Spleen (tissue), 11 donors: ENCODE measurements around the gene KRTAP2-4. TPM values are rescaled to one million over a fixed set of nuclear protein-coding genes. Genes with fewer than 3 reads are reported as not detected.

Source experiments
- DNase-seq: peaks from one replicate; pipeline ENCODE4 v3.0.0-alpha.2; 2020
- H3K27ac ChIP-seq, 8 donors: fragments of 200-600 bp; sonication (generic) in 7 of 8; 1 replicate in 4 of 8; 2 replicates in 4 of 8; pipeline versions ENCODE4 v1.5.0 to v1.8.0; 2016 to 2021; ENCODE audit warnings: inconsistent platforms in 4 of 8, mild to moderate bottlenecking in 4 of 8, moderate library complexity in 1 of 8
- H3K27me3 ChIP-seq, 7 donors: fragments of 200-600 bp; sonication (generic) in 6 of 7; replicated peaks in 1 of 7; 1 replicate in 4 of 7; 2 replicates in 3 of 7; pipeline versions ENCODE4 v1.5.0 to v1.8.0; 2016 to 2021; ENCODE audit warnings: inconsistent platforms in 3 of 7, mild to moderate bottlenecking in 1 of 7
- H3K36me3 ChIP-seq, 6 donors: fragments of 200-600 bp; sonication (generic) in 5 of 6; 1 replicate in 4 of 6; 2 replicates in 2 of 6; pipeline versions ENCODE4 v1.5.0 to v1.8.0; 2016 to 2021; ENCODE audit warnings: inconsistent platforms in 2 of 6
- H3K4me1 ChIP-seq, 6 donors: fragments of 200-600 bp; sonication (generic) in 5 of 6; 1 replicate in 3 of 6; 2 replicates in 3 of 6; pipeline versions ENCODE4 v1.5.0 to v1.8.0; 2016 to 2021; ENCODE audit warnings: inconsistent platforms in 3 of 6
- H3K4me3 ChIP-seq, 8 donors: fragments of 200-600 bp; sonication (generic) in 7 of 8; 1 replicate in 4 of 8; 2 replicates in 4 of 8; pipeline versions ENCODE4 v1.5.0 to v1.8.0; 2016 to 2021; ENCODE audit warnings: inconsistent platforms in 4 of 8, mild to moderate bottlenecking in 4 of 8, moderate library complexity in 2 of 8
- H3K9me3 ChIP-seq, 8 donors: fragments of 200-600 bp; sonication (generic) in 7 of 8; 1 replicate in 4 of 8; 2 replicates in 4 of 8; pipeline versions ENCODE4 v1.5.0 to v1.8.0; 2016 to 2021; ENCODE audit warnings: inconsistent platforms in 4 of 8
- CTCF ChIP-seq, 11 experiments: fragments of 200-600 bp in 7 of 11; fragments of 450-650 bp in 4 of 11; sonication (generic) in 4 of 11; IDR thresholded peaks in 8 of 11; conservative IDR thresholded peaks in 3 of 11; 1 replicate in 7 of 11; 2 replicates in 4 of 11; pipeline versions ENCODE4 v1.4.0 to v1.8.0; 2016 to 2021; ENCODE audit warnings: antibody characterized with exemption in 11 of 11, inconsistent platforms in 4 of 11, mild to moderate bottlenecking in 1 of 11
- POLR2A ChIP-seq, 3 donors: fragments of 450-650 bp; IDR thresholded peaks; one replicate each; pipeline ENCODE4 v1.5.1; 2017; ENCODE audit warnings: antibody characterized with exemption in 3 of 3, mild to moderate bottlenecking in 1 of 3
- POLR2AphosphoS5 ChIP-seq, 3 donors: sonication (generic); formaldehyde crosslinking; IDR thresholded peaks; one replicate each; pipeline ENCODE4 v1.5.1; 2017; ENCODE audit warnings: antibody characterized with exemption in 3 of 3
- WGBS, 5 donors: extraction: QIAGEN DNeasy Blood & Tissue Kit in 3 of 5; methylation state at CpG; one replicate each; pipeline versions ENCODE4 v1.1.5 to v1.1.7; 2013 to 2018; 5-methylcytosine and 5-hydroxymethylcytosine counted together
- intact Hi-C: fragments of 100-400 bp; cut with DNase I; formaldehyde crosslinking; loops from one replicate; pipeline ENCODE4 v1.15.0; 2023; ENCODE audit warnings: low total_unique reads
- polyA plus RNA-seq, 3 donors: library from polyadenylated mRNA; stranded (reverse); fragments of 200-250 nt; gene quantifications; one replicate each; pipeline ENCODE4 v1.2.1, GENCODE V29; 2013
- total RNA-seq, 7 donors: library from RNA; depleted of rRNA in 3 of 7; stranded (reverse); fragments of >200 nt in 3 of 7; fragmentation: NEBNext Ultra II Directional in 4 of 7; extraction: Animal tissue kit (Norgen Biotek cat#: 25700) in 4 of 7; gene quantifications; one replicate each; pipeline versions ENCODE4 v1.1.0 to v1.2.1, GENCODE V29; 2016 to 2021
- donor health status: healthy with polysubstance abuse.
- donor health status: DM: no; HTN: no; CAD: no; lungs with moderate emphysema.
- donor health status: DM: no; HTN: no; CAD: no.
- donor health status: Bipolar disorder and iron deficiency.
- donor health status: healthy.
- donor health status: DM: no; HTN: no; CAD: no.
- donor health status: DM: yes; HTN: yes; CAD: no.

The KRTAP2-4 gene
- total and polyA plus RNA-seq, 10 donors, result not detected

- TF ChIP-seq CTCF (IDR thresholded peaks at IDR 0.05 in 8 of 11, conservative IDR thresholded peaks at IDR 0.05 in 3 of 11) (no peak), POLR2A (IDR thresholded peaks at IDR 0.05) (no peak), POLR2AphosphoS5 (IDR thresholded peaks at IDR 0.05) (no peak)
- DNase-seq, result no peak
- Histone ChIP-seq H3K4me1 (no peaks in the 10 kb centered on the region), H3K9me3 (peaks cover 0 to 10% (median 0%) of the 10 kb centered on the region in 8 donors), H3K36me3 (no peaks in the 10 kb centered on the region), H3K4me3 (no peak overlapping the region), H3K27me3 (no peaks in the 10 kb centered on the region), H3K27ac (no peak overlapping the region)
- 75 to 80% (median 78%) methylated on average over 13 of the region's 13 CpGs for WGBS, 5 donors
- intact Hi-C loops, result no loop called here
Measured at GRCh38 chr17:41016578-41017215, 49.0 kb downstream of the KRTAP2-4 start.

GRCh38 chr17:41015454-41015853 lies 50.2 kb downstream of the KRTAP2-4 start:
- TF ChIP-seq POLR2A (IDR thresholded peaks at IDR 0.05) (no peak), CTCF (IDR thresholded peaks at IDR 0.05 in 8 of 11, conservative IDR thresholded peaks at IDR 0.05 in 3 of 11) (no peak), POLR2AphosphoS5 (IDR thresholded peaks at IDR 0.05) (no peak)
- no peak for DNase-seq
- Histone ChIP-seq H3K36me3 (no peaks in the 10 kb centered on the region), H3K9me3 (no peaks in the 10 kb centered on the region), H3K27me3 (no peaks in the 10 kb centered on the region), H3K4me1 (no peaks in the 10 kb centered on the region), H3K27ac (no peak overlapping the region), H3K4me3 (no peak overlapping the region)
- intact Hi-C loops, result no loop called here
- 66 to 74% (median 73%) methylated on average over 7 of the region's 7 CpGs for WGBS, 5 donors

Other genes starting within 250 kb of the KRTAP2-4 start
Only the 30 nearest of the 39 such genes appear.
- gene KRT20, start 180.6 kb downstream of the KRTAP2-4 start, total RNA-seq, result not detected
- gene KRT20, start 180.6 kb downstream of the KRTAP2-4 start, polyA plus RNA-seq, result under 1 TPM in 2 of 3 donors, not detected in 1; 0.07 to 0.45 TPM
- gene KRT23, start 128.2 kb downstream of the KRTAP2-4 start, total RNA-seq, result 10 to 100 TPM in 1 of 7 donors, 1 to 10 TPM in 6; 1.5 to 21.7 (median 6.3) TPM
- gene KRT23, start 128.2 kb downstream of the KRTAP2-4 start, polyA plus RNA-seq, result 1 to 10 TPM in 1 of 3 donors, under 1 TPM in 2; 0.03 to 1.2 (median 0.70) TPM
- not detected for gene KRT39, start 98.9 kb downstream of the KRTAP2-4 start, total RNA-seq
- not detected for gene KRT39, start 98.9 kb downstream of the KRTAP2-4 start, polyA plus RNA-seq
- gene KRT40, start 81.6 kb downstream of the KRTAP2-4 start, total RNA-seq, result not detected
- gene KRT40, start 81.6 kb downstream of the KRTAP2-4 start, polyA plus RNA-seq, result not detected
- not detected for gene KRTAP3-3, start 71.7 kb downstream of the KRTAP2-4 start, total RNA-seq
- not detected for gene KRTAP3-3, start 71.7 kb downstream of the KRTAP2-4 start, polyA plus RNA-seq
- gene KRTAP3-2, start 66.0 kb downstream of the KRTAP2-4 start, total RNA-seq, result not detected
- gene KRTAP3-2, start 66.0 kb downstream of the KRTAP2-4 start, polyA plus RNA-seq, result not detected
- not detected for gene KRTAP3-1, start 56.8 kb downstream of the KRTAP2-4 start, total RNA-seq
- not detected for gene KRTAP3-1, start 56.8 kb downstream of the KRTAP2-4 start, polyA plus RNA-seq
- gene KRTAP1-5, start 38.7 kb downstream of the KRTAP2-4 start, total RNA-seq, result not detected
- gene KRTAP1-5, start 38.7 kb downstream of the KRTAP2-4 start, polyA plus RNA-seq, result not detected
- gene KRTAP1-4, start 35.7 kb downstream of the KRTAP2-4 start, total RNA-seq, result not detected
- not detected for gene KRTAP1-4, start 35.7 kb downstream of the KRTAP2-4 start, polyA plus RNA-seq
- gene KRTAP1-3, start 31.0 kb downstream of the KRTAP2-4 start, total RNA-seq, result not detected
- not detected for gene KRTAP1-3, start 31.0 kb downstream of the KRTAP2-4 start, polyA plus RNA-seq
- not detected for gene KRTAP1-1, start 24.4 kb downstream of the KRTAP2-4 start, total RNA-seq
- not detected for gene KRTAP1-1, start 24.4 kb downstream of the KRTAP2-4 start, polyA plus RNA-seq
- gene KRTAP2-1, start 18.6 kb downstream of the KRTAP2-4 start, total RNA-seq, result not detected
- not detected for gene KRTAP2-1, start 18.6 kb downstream of the KRTAP2-4 start, polyA plus RNA-seq
- gene KRTAP2-2, start 10.6 kb downstream of the KRTAP2-4 start, total RNA-seq, result not detected
- not detected for gene KRTAP2-2, start 10.6 kb downstream of the KRTAP2-4 start, polyA plus RNA-seq
- not detected for gene KRTAP2-3, start 5.8 kb downstream of the KRTAP2-4 start, total RNA-seq
- not detected for gene KRTAP2-3, start 5.8 kb downstream of the KRTAP2-4 start, polyA plus RNA-seq
- not detected for gene KRTAP4-7, start 18.3 kb upstream of the KRTAP2-4 start, total RNA-seq
- gene KRTAP4-7, start 18.3 kb upstream of the KRTAP2-4 start, polyA plus RNA-seq, result not detected
- not detected for gene KRTAP4-8, start 32.3 kb upstream of the KRTAP2-4 start, total RNA-seq
- gene KRTAP4-8, start 32.3 kb upstream of the KRTAP2-4 start, polyA plus RNA-seq, result not detected
- gene KRTAP4-16, start 36.3 kb upstream of the KRTAP2-4 start, total RNA-seq, result not detected
- gene KRTAP4-16, start 36.3 kb upstream of the KRTAP2-4 start, polyA plus RNA-seq, result not detected
- gene KRTAP4-9, start 39.5 kb upstream of the KRTAP2-4 start, total RNA-seq, result not detected
- gene KRTAP4-9, start 39.5 kb upstream of the KRTAP2-4 start, polyA plus RNA-seq, result not detected
- gene KRTAP4-11, start 52.5 kb upstream of the KRTAP2-4 start, total RNA-seq, result not detected
- not detected for gene KRTAP4-11, start 52.5 kb upstream of the KRTAP2-4 start, polyA plus RNA-seq
- not detected for gene KRTAP4-12, start 58.3 kb upstream of the KRTAP2-4 start, total RNA-seq
- gene KRTAP4-12, start 58.3 kb upstream of the KRTAP2-4 start, polyA plus RNA-seq, result not detected
- gene KRTAP4-6, start 74.7 kb upstream of the KRTAP2-4 start, total RNA-seq, result not detected
- gene KRTAP4-6, start 74.7 kb upstream of the KRTAP2-4 start, polyA plus RNA-seq, result not detected
- not detected for gene KRTAP4-5, start 83.9 kb upstream of the KRTAP2-4 start, total RNA-seq
- not detected for gene KRTAP4-5, start 83.9 kb upstream of the KRTAP2-4 start, polyA plus RNA-seq
- gene KRTAP4-4, start 94.9 kb upstream of the KRTAP2-4 start, total RNA-seq, result not detected
- not detected for gene KRTAP4-4, start 94.9 kb upstream of the KRTAP2-4 start, polyA plus RNA-seq
- not detected for gene KRTAP4-3, start 102.3 kb upstream of the KRTAP2-4 start, total RNA-seq
- gene KRTAP4-3, start 102.3 kb upstream of the KRTAP2-4 start, polyA plus RNA-seq, result not detected
- not detected for gene KRTAP4-2, start 112.3 kb upstream of the KRTAP2-4 start, total RNA-seq
- gene KRTAP4-2, start 112.3 kb upstream of the KRTAP2-4 start, polyA plus RNA-seq, result not detected
- gene KRTAP4-1, start 119.0 kb upstream of the KRTAP2-4 start, total RNA-seq, result not detected
- not detected for gene KRTAP4-1, start 119.0 kb upstream of the KRTAP2-4 start, polyA plus RNA-seq
- gene KRTAP9-1, start 124.0 kb upstream of the KRTAP2-4 start, total RNA-seq, result not detected
- gene KRTAP9-1, start 124.0 kb upstream of the KRTAP2-4 start, polyA plus RNA-seq, result not detected
- not detected for gene KRTAP9-2, start 160.8 kb upstream of the KRTAP2-4 start, total RNA-seq
- gene KRTAP9-2, start 160.8 kb upstream of the KRTAP2-4 start, polyA plus RNA-seq, result not detected
- gene KRTAP9-3, start 166.6 kb upstream of the KRTAP2-4 start, total RNA-seq, result not detected
- gene KRTAP9-3, start 166.6 kb upstream of the KRTAP2-4 start, polyA plus RNA-seq, result not detected
- gene KRTAP9-8, start 172.1 kb upstream of the KRTAP2-4 start, total RNA-seq, result not detected
- not detected for gene KRTAP9-8, start 172.1 kb upstream of the KRTAP2-4 start, polyA plus RNA-seq